Ishikawa (cell line): ENCODE results near the gene VPS39.

ENCODE experiments used
- CEBPB ChIP-seq: IDR thresholded peaks from 2 replicates; pipeline ENCODE4 v1.6.1; 2012
- CREB1 ChIP-seq: IDR thresholded peaks from 2 replicates; pipeline ENCODE4 v1.6.1; 2012; ENCODE audit warnings: low read depth
- EGR1 ChIP-seq: IDR thresholded peaks from 2 replicates; pipeline ENCODE4 v1.6.1; 2012
- EP300 ChIP-seq: IDR thresholded peaks from 2 replicates; pipeline ENCODE4 v1.6.1; 2012; ENCODE audit warnings: borderline replicate concordance
- FOXM1 ChIP-seq: IDR thresholded peaks from 2 replicates; pipeline ENCODE4 v1.6.1; 2012; ENCODE audit warnings: low read depth, borderline replicate concordance
- NFIC ChIP-seq: IDR thresholded peaks from 2 replicates; pipeline ENCODE4 v1.6.1; 2012
- RAD21 ChIP-seq: IDR thresholded peaks from 2 replicates; pipeline ENCODE4 v1.6.1; 2012; ENCODE audit warnings: low read depth
- TAF1 ChIP-seq: IDR thresholded peaks from 2 replicates; pipeline ENCODE4 v1.6.1; 2012; ENCODE audit warnings: low read depth, mild to moderate bottlenecking
- TCF12 ChIP-seq: IDR thresholded peaks from 2 replicates; pipeline ENCODE4 v1.6.1; 2012; ENCODE audit warnings: low read depth
- TEAD4 ChIP-seq: IDR thresholded peaks from 2 replicates; pipeline ENCODE4 v1.6.1; 2012
- YY1 ChIP-seq: IDR thresholded peaks from 2 replicates; pipeline ENCODE4 v1.6.1; 2012; ENCODE audit warnings: low read depth
- ZBTB7A ChIP-seq: IDR thresholded peaks from 2 replicates; pipeline ENCODE4 v1.6.1; 2012; ENCODE audit warnings: low read depth
- TF ChIP-seq, protein P1 (sequence below): IDR thresholded peaks from 2 replicates; pipeline ENCODE4 v1.6.1; 2012
- TF ChIP-seq, protein P2 (sequence below): IDR thresholded peaks from 2 replicates; pipeline ENCODE4 v1.6.1; 2012
- TF ChIP-seq, protein P3 (sequence below): IDR thresholded peaks from 2 replicates; pipeline ENCODE4 v1.6.1; 2012; ENCODE audit warnings: low read depth, mild to moderate bottlenecking

VPS39 gene

DNA sequence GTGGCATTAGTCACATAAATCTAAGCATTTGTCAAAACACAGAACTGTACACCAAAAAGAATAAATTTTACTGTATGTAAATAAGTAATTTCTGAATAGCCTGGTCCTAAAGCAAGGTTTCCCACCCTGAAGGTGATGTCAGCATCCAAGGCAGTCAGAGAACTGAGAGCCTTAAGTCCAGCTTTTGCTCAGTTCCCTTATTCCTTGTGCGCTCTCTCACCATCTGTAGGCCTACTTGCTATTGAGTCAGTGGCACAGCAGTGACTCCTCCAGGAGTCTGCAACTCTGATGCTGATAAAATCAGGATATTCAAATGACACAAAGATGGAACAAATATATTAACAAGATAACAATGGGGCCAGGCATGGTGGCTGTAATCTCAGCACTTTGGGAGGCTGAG lies 22.3 kb downstream of the VPS39 start:
- TF ChIP-seq TEAD4 (no peak), RAD21 (no peak), NFIC (no peak), CREB1 (no peak), YY1 (no peak), TCF12 (no peak), FOXM1 (no peak), EP300 (no peak)
- TF ChIP-seq, protein P1, sequence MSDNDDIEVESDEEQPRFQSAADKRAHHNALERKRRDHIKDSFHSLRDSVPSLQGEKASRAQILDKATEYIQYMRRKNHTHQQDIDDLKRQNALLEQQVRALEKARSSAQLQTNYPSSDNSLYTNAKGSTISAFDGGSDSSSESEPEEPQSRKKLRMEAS: no peak
- TF ChIP-seq, protein P2, sequence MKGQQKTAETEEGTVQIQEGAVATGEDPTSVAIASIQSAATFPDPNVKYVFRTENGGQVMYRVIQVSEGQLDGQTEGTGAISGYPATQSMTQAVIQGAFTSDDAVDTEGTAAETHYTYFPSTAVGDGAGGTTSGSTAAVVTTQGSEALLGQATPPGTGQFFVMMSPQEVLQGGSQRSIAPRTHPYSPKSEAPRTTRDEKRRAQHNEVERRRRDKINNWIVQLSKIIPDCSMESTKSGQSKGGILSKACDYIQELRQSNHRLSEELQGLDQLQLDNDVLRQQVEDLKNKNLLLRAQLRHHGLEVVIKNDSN: no peak
- TF ChIP-seq, protein P3, sequence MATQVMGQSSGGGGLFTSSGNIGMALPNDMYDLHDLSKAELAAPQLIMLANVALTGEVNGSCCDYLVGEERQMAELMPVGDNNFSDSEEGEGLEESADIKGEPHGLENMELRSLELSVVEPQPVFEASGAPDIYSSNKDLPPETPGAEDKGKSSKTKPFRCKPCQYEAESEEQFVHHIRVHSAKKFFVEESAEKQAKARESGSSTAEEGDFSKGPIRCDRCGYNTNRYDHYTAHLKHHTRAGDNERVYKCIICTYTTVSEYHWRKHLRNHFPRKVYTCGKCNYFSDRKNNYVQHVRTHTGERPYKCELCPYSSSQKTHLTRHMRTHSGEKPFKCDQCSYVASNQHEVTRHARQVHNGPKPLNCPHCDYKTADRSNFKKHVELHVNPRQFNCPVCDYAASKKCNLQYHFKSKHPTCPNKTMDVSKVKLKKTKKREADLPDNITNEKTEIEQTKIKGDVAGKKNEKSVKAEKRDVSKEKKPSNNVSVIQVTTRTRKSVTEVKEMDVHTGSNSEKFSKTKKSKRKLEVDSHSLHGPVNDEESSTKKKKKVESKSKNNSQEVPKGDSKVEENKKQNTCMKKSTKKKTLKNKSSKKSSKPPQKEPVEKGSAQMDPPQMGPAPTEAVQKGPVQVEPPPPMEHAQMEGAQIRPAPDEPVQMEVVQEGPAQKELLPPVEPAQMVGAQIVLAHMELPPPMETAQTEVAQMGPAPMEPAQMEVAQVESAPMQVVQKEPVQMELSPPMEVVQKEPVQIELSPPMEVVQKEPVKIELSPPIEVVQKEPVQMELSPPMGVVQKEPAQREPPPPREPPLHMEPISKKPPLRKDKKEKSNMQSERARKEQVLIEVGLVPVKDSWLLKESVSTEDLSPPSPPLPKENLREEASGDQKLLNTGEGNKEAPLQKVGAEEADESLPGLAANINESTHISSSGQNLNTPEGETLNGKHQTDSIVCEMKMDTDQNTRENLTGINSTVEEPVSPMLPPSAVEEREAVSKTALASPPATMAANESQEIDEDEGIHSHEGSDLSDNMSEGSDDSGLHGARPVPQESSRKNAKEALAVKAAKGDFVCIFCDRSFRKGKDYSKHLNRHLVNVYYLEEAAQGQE: no peak

DNA sequence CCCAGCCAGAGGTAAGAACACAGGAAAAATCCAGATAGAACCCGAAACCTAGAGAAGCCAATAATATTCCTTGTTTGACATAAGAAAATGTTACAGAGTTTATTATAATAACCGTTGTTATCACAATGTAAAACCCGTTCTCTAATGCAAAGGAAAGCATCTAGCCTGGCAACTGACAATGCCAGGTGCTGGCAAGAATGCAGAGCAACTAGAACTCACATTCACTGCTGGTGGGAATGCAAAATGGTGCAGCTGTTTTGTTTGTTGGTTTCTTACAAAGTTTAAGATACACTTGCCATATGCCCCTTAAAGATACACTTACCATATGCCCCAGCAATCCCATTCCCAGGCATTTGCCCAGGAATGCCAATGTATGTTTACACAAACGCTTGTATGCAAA lies 23.4 kb downstream of the VPS39 start:
- TF ChIP-seq, protein P1: no peak
- TF ChIP-seq CEBPB (no peak), YY1 (no peak), EP300 (no peak), FOXM1 (no peak), TEAD4 (no peak), CREB1 (no peak), EGR1 (no peak), TCF12 (no peak), NFIC (no peak)

DNA sequence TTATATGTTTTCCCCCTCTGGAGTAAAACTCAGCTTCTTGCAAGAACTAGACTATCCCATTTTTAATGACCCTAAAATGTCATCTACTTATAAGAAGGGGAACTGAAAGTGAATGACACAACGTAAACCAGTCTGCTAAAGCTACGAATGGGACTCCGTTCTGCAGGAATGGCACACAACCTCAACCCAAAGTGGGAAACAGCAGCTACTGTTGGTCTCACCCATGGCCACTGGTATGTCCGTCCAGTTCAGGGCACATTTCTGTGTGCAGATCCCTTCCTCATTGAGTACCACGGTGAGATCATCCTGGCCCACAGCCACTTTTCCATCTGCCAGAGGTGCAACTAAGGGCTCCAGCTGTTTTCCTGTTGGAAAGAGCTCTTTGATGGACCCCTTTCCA lies 23.8 kb downstream of the VPS39 start:
- TF ChIP-seq RAD21 (no peak), NFIC (no peak), EGR1 (no peak), EP300 (no peak), TEAD4 (no peak), YY1 (no peak), TCF12 (no peak), CEBPB (no peak), ZBTB7A (no peak), CREB1 (no peak), TAF1 (no peak), FOXM1 (no peak)
- TF ChIP-seq, protein P2: no peak
- TF ChIP-seq, protein P1: no peak
- TF ChIP-seq, protein P3: no peak

DNA sequence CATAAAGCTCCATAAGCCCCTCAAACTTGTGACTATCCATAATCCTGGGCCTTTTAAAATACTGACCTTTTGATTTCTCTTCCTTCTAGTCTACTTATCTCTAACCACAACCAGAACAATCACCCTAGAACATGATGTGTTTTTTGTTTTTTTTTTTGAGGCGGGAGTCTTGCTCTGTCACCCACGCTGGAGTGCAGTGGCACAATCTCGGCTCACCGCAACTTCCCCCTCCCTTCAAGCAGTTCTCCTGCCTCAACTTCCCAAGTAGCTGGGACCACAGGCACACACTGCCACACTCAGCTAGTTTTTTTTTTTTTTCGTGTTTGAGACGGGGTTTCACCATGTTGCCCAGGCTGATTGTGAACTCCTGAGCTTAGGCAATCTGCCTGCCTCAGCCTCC lies 25.1 kb downstream of the VPS39 start:
- TF ChIP-seq FOXM1 (no peak), YY1 (no peak), EGR1 (no peak), EP300 (no peak), RAD21 (no peak), CEBPB (no peak), TAF1 (no peak), TCF12 (no peak), TEAD4 (no peak), ZBTB7A (no peak), CREB1 (no peak), NFIC (no peak)
- TF ChIP-seq, protein P3: no peak
- TF ChIP-seq, protein P1: no peak
- TF ChIP-seq, protein P2: no peak
